GDM1 (cell line): Measurements from ENCODE around the gene TARP.
A peak's percentile ranks its signal among the peaks of the same experiment; 100 is the strongest.
"Not testable (repeated sequence)": the region's sequence is repeated elsewhere in the genome, so short reads cannot be mapped to it uniquely, and the experiment has no call there.

Experiments used
- DNase-seq: peaks from one replicate; lab custom pipeline; 2025; lab: John Stamatoyannopoulos, UW

Gene TARP

GRCh38 chr7:38261601-38262000 lies 11.8 kb downstream of the TARP start:
- not testable (repeated sequence) for DNase-seq

- DNase-seq = not testable (repeated sequence)
Observed at GRCh38 chr7:38259157-38259556, 14.3 kb downstream of the TARP start.

GRCh38 chr7:38257350-38257677 lies 16.1 kb downstream of the TARP start:
- DNase-seq = no peak

GRCh38 chr7:38249849-38250248 lies 23.6 kb downstream of the TARP start:
- not testable (repeated sequence) for DNase-seq

- DNase-seq = no peak
Observed at GRCh38 chr7:38248069-38248567, 25.3 kb downstream of the TARP start.

GRCh38 chr7:38245409-38245977 lies 27.9 kb downstream of the TARP start:
- no peak for DNase-seq

- DNase-seq = no peak
Observed at GRCh38 chr7:38244516-38244915, 28.9 kb downstream of the TARP start.

GRCh38 chr7:38243345-38243744 lies 30.1 kb downstream of the TARP start:
- DNase-seq = not testable (repeated sequence)

GRCh38 chr7:38242814-38243213 lies 30.6 kb downstream of the TARP start:
- DNase-seq = no peak

GRCh38 chr7:38241071-38241470 lies 32.4 kb downstream of the TARP start:
- DNase-seq = no peak

GRCh38 chr7:38239129-38239528 lies 34.3 kb downstream of the TARP start:
- DNase-seq = not testable (repeated sequence)

GRCh38 chr7:38235606-38236005 lies 37.8 kb downstream of the TARP start:
- DNase-seq = no peak

GRCh38 chr7:38234759-38235158 lies 38.7 kb downstream of the TARP start:
- DNase-seq = not testable (repeated sequence)

GRCh38 chr7:38232502-38233366 lies 40.7 kb downstream of the TARP start:
- peak; percentile 79 for DNase-seq

- no peak for DNase-seq
Observed at GRCh38 chr7:38229884-38230642, 43.4 kb downstream of the TARP start.

GRCh38 chr7:38229386-38229785 lies 44.0 kb downstream of the TARP start:
- no peak for DNase-seq

GRCh38 chr7:38224392-38224791 lies 49.0 kb downstream of the TARP start:
- no peak for DNase-seq

GRCh38 chr7:38223306-38223705 lies 50.1 kb downstream of the TARP start:
- no peak for DNase-seq

GRCh38 chr7:38222481-38223096 lies 50.8 kb downstream of the TARP start:
- peak; percentile 53 for DNase-seq

- DNase-seq = no peak
Observed at GRCh38 chr7:38220452-38220851, 53.0 kb downstream of the TARP start.

GRCh38 chr7:38217672-38218071 lies 55.8 kb downstream of the TARP start:
- no peak for DNase-seq
